ENCODE data around the gene SIK3. TPM values are rescaled to one million over a fixed set of nuclear protein-coding genes. Genes with fewer than 3 reads are reported as not detected.
"Not testable (repeated sequence)": the region's sequence is repeated elsewhere in the genome, so short reads cannot be mapped to it uniquely, and the experiment has no call there.

The SIK3 gene
- total and polyA plus RNA-seq, 8 donors, result 11.1 to 27.3 (median 24.0) TPM

- no peak for FAIRE-seq
- Histone ChIP-seq H3K27me3 (no peaks in the 10 kb centered on the region), H3K4me1 (no peaks in the 10 kb centered on the region), H3K4me3 (no peak overlapping the region), H3K9me3 (no peaks in the 10 kb centered on the region), H3K36me3 (no peaks in the 10 kb centered on the region), H3K27ac (no peak overlapping the region)
- WGBS, 2 donors, result 58% methylated on average over 7 of the region's 7 CpGs
- TF ChIP-seq CTCF (IDR thresholded peaks at IDR 0.05), result no peak
- ATAC-seq, result no peak
- intact Hi-C loops (cut with DNase I), result loop anchor here in 2 of 3 donors (5.0 kb wide), 1 partner anchor 76 kb away; no protein-coding TSS in a partner anchor
- DNase-seq, result no peak
These were observed 32.7 kb upstream of the SIK3 start for GRCh38 chr11:117130879-117131278.

GRCh38 chr11:117130396-117130795, 32.2 kb upstream of the SIK3 start:
- WGBS, 2 donors, result 87 to 96% methylated on average over 5 to 7 of the region's 7 CpGs
- not testable (repeated sequence) for ATAC-seq, H3K27ac ChIP-seq

GRCh38 chr11:117128289-117128688, 30.1 kb upstream of the SIK3 start:
- Histone ChIP-seq H3K27me3 (no peaks in the 10 kb centered on the region), H3K9me3 (no peaks in the 10 kb centered on the region), H3K4me1 (no peaks in the 10 kb centered on the region), H3K27ac (no peak overlapping the region), H3K36me3 (no peaks in the 10 kb centered on the region), H3K4me3 (no peak overlapping the region)
- 80 to 86% methylated on average over 4 of the region's 4 CpGs for WGBS, 2 donors
- TF ChIP-seq CTCF (IDR thresholded peaks at IDR 0.05), result no peak
- intact Hi-C loops (cut with DNase I), result no loop called here
- FAIRE-seq (no peak), DNase-seq (no peak), ATAC-seq (no peak)

More at GRCh38 chr11:117130396-117130795, 32.2 kb upstream of the SIK3 start:
- not testable (repeated sequence) for H3K27me3 ChIP-seq, H3K4me3 ChIP-seq, H3K9me3 ChIP-seq, DNase-seq, H3K4me1 ChIP-seq, H3K36me3 ChIP-seq, FAIRE-seq
- intact Hi-C loops (cut with DNase I), result loop anchor here in 2 of 3 donors (5.0 kb wide), 1 partner anchor 77 kb away; no protein-coding TSS in a partner anchor

GRCh38 chr11:117127171-117127901, 29.1 kb upstream of the SIK3 start:
- ATAC-seq, result no peak
- no peak for TF ChIP-seq CTCF (IDR thresholded peaks at IDR 0.05)

GRCh38 chr11:117126223-117126965, 28.2 kb upstream of the SIK3 start:
- ATAC-seq (no peak), DNase-seq (no peak), FAIRE-seq (no peak)
- Histone ChIP-seq H3K4me1 (no peaks in the 10 kb centered on the region), H3K27ac (no peak overlapping the region), H3K27me3 (no peaks in the 10 kb centered on the region), H3K36me3 (no peaks in the 10 kb centered on the region), H3K9me3 (no peaks in the 10 kb centered on the region), H3K4me3 (no peak overlapping the region)
- intact Hi-C loops (cut with DNase I), result no loop called here
- TF ChIP-seq CTCF (IDR thresholded peaks at IDR 0.05), result no peak
- WGBS, 2 donors, result 78 to 81% methylated on average over 7 of the region's 7 CpGs

More at GRCh38 chr11:117127171-117127901, 29.1 kb upstream of the SIK3 start:
- Histone ChIP-seq H3K27ac (no peak overlapping the region), H3K27me3 (no peaks in the 10 kb centered on the region), H3K4me3 (no peak overlapping the region), H3K36me3 (no peaks in the 10 kb centered on the region), H3K4me1 (no peaks in the 10 kb centered on the region), H3K9me3 (no peaks in the 10 kb centered on the region)
- FAIRE-seq (no peak), DNase-seq (no peak)
- 76 to 81% methylated on average over 6 of the region's 6 CpGs for WGBS, 2 donors
- intact Hi-C loops (cut with DNase I), result no loop called here
